ENCODE measurements around the gene C9orf72. TPM values are rescaled to one million over a fixed set of nuclear protein-coding genes. Genes with fewer than 3 reads are reported as not detected.

Gene C9orf72
- total and polyA plus RNA-seq, 2 experiments from 2014 or later: 9.3 to 30.3 TPM

GRCh38 chr9:27534131-27534530 lies 39.1 kb downstream of the C9orf72 start:
- H3K36me3 ChIP-seq (replicated peaks; ENCODE audit: insufficient read depth, low read depth): no peaks in the 10 kb centered on the region
- no peak for DNase-seq (ENCODE audit: low spot score)
- no peak overlapping the region for H3K27ac ChIP-seq
- TF ChIP-seq EZH2phosphoT487 (IDR thresholded peaks at IDR 0.05; ENCODE audit: low read depth, severe bottlenecking, unreplicated experiment) (no peak), EZH2 (IDR thresholded peaks at IDR 0.05; ENCODE audit: borderline replicate concordance) (no peak)
- TF ChIP-seq, protein P1, sequence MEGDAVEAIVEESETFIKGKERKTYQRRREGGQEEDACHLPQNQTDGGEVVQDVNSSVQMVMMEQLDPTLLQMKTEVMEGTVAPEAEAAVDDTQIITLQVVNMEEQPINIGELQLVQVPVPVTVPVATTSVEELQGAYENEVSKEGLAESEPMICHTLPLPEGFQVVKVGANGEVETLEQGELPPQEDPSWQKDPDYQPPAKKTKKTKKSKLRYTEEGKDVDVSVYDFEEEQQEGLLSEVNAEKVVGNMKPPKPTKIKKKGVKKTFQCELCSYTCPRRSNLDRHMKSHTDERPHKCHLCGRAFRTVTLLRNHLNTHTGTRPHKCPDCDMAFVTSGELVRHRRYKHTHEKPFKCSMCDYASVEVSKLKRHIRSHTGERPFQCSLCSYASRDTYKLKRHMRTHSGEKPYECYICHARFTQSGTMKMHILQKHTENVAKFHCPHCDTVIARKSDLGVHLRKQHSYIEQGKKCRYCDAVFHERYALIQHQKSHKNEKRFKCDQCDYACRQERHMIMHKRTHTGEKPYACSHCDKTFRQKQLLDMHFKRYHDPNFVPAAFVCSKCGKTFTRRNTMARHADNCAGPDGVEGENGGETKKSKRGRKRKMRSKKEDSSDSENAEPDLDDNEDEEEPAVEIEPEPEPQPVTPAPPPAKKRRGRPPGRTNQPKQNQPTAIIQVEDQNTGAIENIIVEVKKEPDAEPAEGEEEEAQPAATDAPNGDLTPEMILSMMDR (IDR thresholded peaks at IDR 0.05; ENCODE audit: poor library complexity): no peak
- peaks cover 4% of the 10 kb centered on the region for H3K79me2 ChIP-seq
- no peaks in the 10 kb centered on the region for H3K9me3 ChIP-seq (ENCODE audit: low read depth)
- H3K4me1 ChIP-seq (ENCODE audit: insufficient read depth): peaks cover 3% of the 10 kb centered on the region
- no peaks in the 10 kb centered on the region for H3K27me3 ChIP-seq
- H3K4me3 ChIP-seq: no peak overlapping the region
- WGBS (ENCODE audit: low lambda C conversion rate, missing lambda C conversion rate): 81% methylated on average over 4 of the region's 4 CpGs
- no peaks in the 10 kb centered on the region for H4K20me1 ChIP-seq (ENCODE audit: insufficient read depth, poor library complexity, severe bottlenecking)
- no peak overlapping the region for H3K4me2 ChIP-seq
- no peaks in the 10 kb centered on the region for H3K9me2 ChIP-seq (replicated peaks; ENCODE audit: insufficient read depth)
- no peak overlapping the region for H2AFZ ChIP-seq

GRCh38 chr9:27533311-27533710 lies 40.0 kb downstream of the C9orf72 start:
- TF ChIP-seq EZH2phosphoT487 (IDR thresholded peaks at IDR 0.05; ENCODE audit: low read depth, severe bottlenecking, unreplicated experiment) (no peak), EZH2 (IDR thresholded peaks at IDR 0.05; ENCODE audit: borderline replicate concordance) (no peak)
- TF ChIP-seq, protein P1 (IDR thresholded peaks at IDR 0.05; ENCODE audit: poor library complexity): no peak
- H3K27ac ChIP-seq: no peak overlapping the region
- H3K36me3 ChIP-seq (replicated peaks; ENCODE audit: insufficient read depth, low read depth): no peaks in the 10 kb centered on the region
- no peaks in the 10 kb centered on the region for H4K20me1 ChIP-seq (ENCODE audit: insufficient read depth, poor library complexity, severe bottlenecking)
- H3K4me1 ChIP-seq (ENCODE audit: insufficient read depth): no peaks in the 10 kb centered on the region
- no peak overlapping the region for H3K4me3 ChIP-seq
- H3K79me2 ChIP-seq: peaks cover 4% of the 10 kb centered on the region
- no peak for DNase-seq (ENCODE audit: low spot score)
- no peak overlapping the region for H2AFZ ChIP-seq
- no peak overlapping the region for H3K4me2 ChIP-seq
- no peaks in the 10 kb centered on the region for H3K9me3 ChIP-seq (ENCODE audit: low read depth)
- 76% methylated on average over 1 of the region's 1 CpG for WGBS (ENCODE audit: low lambda C conversion rate, missing lambda C conversion rate)
- no peaks in the 10 kb centered on the region for H3K9me2 ChIP-seq (replicated peaks; ENCODE audit: insufficient read depth)
- no peaks in the 10 kb centered on the region for H3K27me3 ChIP-seq

DNA sequence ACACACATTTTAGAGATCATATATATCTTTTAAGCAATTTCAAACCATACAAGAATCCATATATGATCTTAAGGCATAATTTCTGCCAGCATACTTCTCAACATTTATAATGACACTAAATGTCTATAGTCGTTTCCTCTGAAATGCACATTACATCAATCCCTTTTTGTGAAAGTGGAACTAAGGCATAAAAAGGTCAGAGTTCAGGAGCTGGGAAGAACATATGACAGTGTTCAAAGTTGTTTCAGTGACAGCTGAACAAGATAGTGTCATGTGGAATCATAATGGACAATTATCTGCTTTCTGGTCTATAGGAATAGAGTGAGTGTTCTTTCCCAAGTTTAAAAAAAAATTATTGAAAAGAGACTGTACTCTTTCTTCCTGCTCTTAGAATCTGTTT lies 41.2 kb downstream of the C9orf72 start:
- no peak for DNase-seq (ENCODE audit: low spot score)
- 64% methylated on average over 1 of the region's 1 CpG for WGBS (ENCODE audit: low lambda C conversion rate, missing lambda C conversion rate)
- H4K20me1 ChIP-seq (ENCODE audit: insufficient read depth, poor library complexity, severe bottlenecking): no peaks in the 10 kb centered on the region
- no peaks in the 10 kb centered on the region for H3K27me3 ChIP-seq
- no peak overlapping the region for H3K4me2 ChIP-seq
- no peaks in the 10 kb centered on the region for H3K9me3 ChIP-seq (ENCODE audit: low read depth)
- H3K27ac ChIP-seq: no peak overlapping the region
- no peak overlapping the region for H2AFZ ChIP-seq
- TF ChIP-seq EZH2 (IDR thresholded peaks at IDR 0.05; ENCODE audit: borderline replicate concordance) (no peak), EZH2phosphoT487 (IDR thresholded peaks at IDR 0.05; ENCODE audit: low read depth, severe bottlenecking, unreplicated experiment) (no peak)
- TF ChIP-seq, protein P1 (IDR thresholded peaks at IDR 0.05; ENCODE audit: poor library complexity): no peak
- peaks cover 8% of the 10 kb centered on the region for H3K4me1 ChIP-seq (ENCODE audit: insufficient read depth)
- H3K79me2 ChIP-seq: peaks cover 13% of the 10 kb centered on the region
- H3K4me3 ChIP-seq: no peak overlapping the region
- no peaks in the 10 kb centered on the region for H3K9me2 ChIP-seq (replicated peaks; ENCODE audit: insufficient read depth)
- no peaks in the 10 kb centered on the region for H3K36me3 ChIP-seq (replicated peaks; ENCODE audit: insufficient read depth, low read depth)
